Suprapubic skin (tissue), 4 donors: ENCODE measurements around the gene PDE4D. TPM values are rescaled to one million over a fixed set of nuclear protein-coding genes. Genes with fewer than 3 reads are reported as not detected.
A peak's percentile ranks its signal among the peaks of the same experiment; 100 is the strongest.

ENCODE experiments used
- DNase-seq, 2 donors: peaks; one replicate each; pipeline ENCODE4 v3.0.0-alpha.2; 2019; ENCODE audit warnings: low spot score in 2 of 2
- H3K27ac ChIP-seq: fragments of 200-600 bp; sonication (generic); one replicate; pipeline ENCODE4 v1.5.1; 2019
- H3K27me3 ChIP-seq: fragments of 200-600 bp; sonication (generic); one replicate; pipeline ENCODE4 v1.5.1; 2019
- H3K36me3 ChIP-seq: fragments of 200-600 bp; sonication (generic); one replicate; pipeline ENCODE4 v1.5.1; 2019
- H3K4me1 ChIP-seq: fragments of 200-600 bp; sonication (generic); one replicate; pipeline ENCODE4 v1.5.1; 2019
- H3K4me3 ChIP-seq: fragments of 200-600 bp; sonication (generic); one replicate; pipeline ENCODE4 v1.5.1; 2019; ENCODE audit warnings: mild to moderate bottlenecking
- H3K9me3 ChIP-seq: fragments of 200-600 bp; sonication (generic); one replicate; pipeline ENCODE4 v1.5.1; 2019
- CTCF ChIP-seq, 2 donors: fragments of 200-600 bp in 1 of 2; fragments of 450-650 bp in 1 of 2; sonication (generic) in 1 of 2; IDR thresholded peaks; one replicate each; pipeline ENCODE4 v1.5.1; 2016 to 2019; ENCODE audit warnings: antibody characterized with exemption in 2 of 2, mild to moderate bottlenecking in 1 of 2, moderate library complexity in 1 of 2
- EP300 ChIP-seq: sonication (generic); formaldehyde crosslinking; IDR thresholded peaks from one replicate; pipeline ENCODE4 v1.6.1; 2017; ENCODE audit warnings: antibody characterized with exemption
- POLR2A ChIP-seq, 2 donors: fragments of 450-650 bp; IDR thresholded peaks; one replicate each; pipeline ENCODE4 v1.6.1; 2017; ENCODE audit warnings: antibody characterized with exemption in 2 of 2, mild to moderate bottlenecking in 2 of 2, moderate library complexity in 2 of 2
- POLR2AphosphoS5 ChIP-seq, 3 donors: sonication (generic); formaldehyde crosslinking; IDR thresholded peaks; one replicate each; pipeline ENCODE4 v1.6.1; 2017; ENCODE audit warnings: antibody characterized with exemption in 3 of 3
- WGBS: methylation state at CpG from one replicate; pipeline ENCODE4 v1.1.5; 2018; 5-methylcytosine and 5-hydroxymethylcytosine counted together
- total RNA-seq, 4 donors: library from RNA; depleted of rRNA; stranded (reverse); fragments of >200 nt; gene quantifications; one replicate each; pipeline ENCODE4 v1.1.0, GENCODE V29; 2016

PDE4D gene
- total RNA-seq, 4 donors from 2014 or later = 26.8 to 57.2 (median 29.9) TPM

- Histone ChIP-seq H3K9me3 (no peaks in the 10 kb centered on the region), H3K27me3 (no peaks in the 10 kb centered on the region), H3K27ac (no peak overlapping the region), H3K4me3 (no peak overlapping the region), H3K4me1 (no peaks in the 10 kb centered on the region), H3K36me3 (no peaks in the 10 kb centered on the region)
- no peak for TF ChIP-seq EP300
- no peak for TF ChIP-seq POLR2AphosphoS5 (IDR thresholded peaks at IDR 0.05)
- no peak for TF ChIP-seq POLR2A (IDR thresholded peaks at IDR 0.05)
- no peak for TF ChIP-seq CTCF (IDR thresholded peaks at IDR 0.05)
- WGBS = 83% methylated on average over 1 of the region's 1 CpG
- DNase-seq = no peak
These were observed 168.1 kb downstream of the PDE4D start for GRCh38 chr5:59725392-59725767.

- Histone ChIP-seq H3K4me1 (no peaks in the 10 kb centered on the region), H3K27ac (no peak overlapping the region), H3K36me3 (no peaks in the 10 kb centered on the region), H3K4me3 (no peak overlapping the region), H3K27me3 (no peaks in the 10 kb centered on the region), H3K9me3 (no peaks in the 10 kb centered on the region)
- no peak for DNase-seq
- TF ChIP-seq POLR2A (IDR thresholded peaks at IDR 0.05) (no peak), CTCF (IDR thresholded peaks at IDR 0.05) (peak in 1 of 2 donors; percentile 52)
- WGBS = 82% methylated on average over 4 of the region's 4 CpGs
These were observed 168.8 kb downstream of the PDE4D start for GRCh38 chr5:59724482-59725391.

GRCh38 chr5:59722874-59723273 lies 170.7 kb downstream of the PDE4D start:
- no peaks in the 10 kb centered on the region for H3K4me1 ChIP-seq
- no peaks in the 10 kb centered on the region for H3K36me3 ChIP-seq
- no peak overlapping the region for H3K4me3 ChIP-seq
- H3K27me3 ChIP-seq = no peaks in the 10 kb centered on the region
- TF ChIP-seq POLR2AphosphoS5 (IDR thresholded peaks at IDR 0.05) = no peak
- H3K9me3 ChIP-seq = no peaks in the 10 kb centered on the region
- H3K27ac ChIP-seq = no peak overlapping the region
- 76% methylated on average over 2 of the region's 2 CpGs for WGBS
- DNase-seq = no peak

GRCh38 chr5:59721741-59722140 lies 171.8 kb downstream of the PDE4D start:
- Histone ChIP-seq H3K9me3 (no peaks in the 10 kb centered on the region), H3K27me3 (no peaks in the 10 kb centered on the region), H3K4me3 (no peak overlapping the region), H3K36me3 (no peaks in the 10 kb centered on the region), H3K4me1 (no peaks in the 10 kb centered on the region), H3K27ac (no peak overlapping the region)
- 90% methylated on average over 3 of the region's 3 CpGs for WGBS
- DNase-seq = no peak
- TF ChIP-seq EP300 (no peak), POLR2AphosphoS5 (IDR thresholded peaks at IDR 0.05) (no peak), CTCF (IDR thresholded peaks at IDR 0.05) (no peak), POLR2A (IDR thresholded peaks at IDR 0.05) (no peak)

- H3K27me3 ChIP-seq = no peaks in the 10 kb centered on the region
- no peaks in the 10 kb centered on the region for H3K36me3 ChIP-seq
- H3K4me1 ChIP-seq = no peaks in the 10 kb centered on the region
- WGBS = 100% methylated on average over 1 of the region's 1 CpG
- no peak overlapping the region for H3K27ac ChIP-seq
- TF ChIP-seq POLR2A (IDR thresholded peaks at IDR 0.05) (no peak), EP300 (no peak), POLR2AphosphoS5 (IDR thresholded peaks at IDR 0.05) (no peak), CTCF (IDR thresholded peaks at IDR 0.05) (no peak)
- H3K4me3 ChIP-seq = no peak overlapping the region
- H3K9me3 ChIP-seq = no peaks in the 10 kb centered on the region
- no peak for DNase-seq
These were observed 173.5 kb downstream of the PDE4D start for GRCh38 chr5:59720063-59720462.
